SK-N-SH (cell line): ENCODE measurements around the gene C17orf114.

Experiments
- CTCF ChIA-PET: fragments of 300-600, 350-600 bp; formaldehyde crosslinking; extraction: SDS; loops from one replicate; lab custom pipeline; 2021; lab: Yijun Ruan, JAX
- POLR2A ChIA-PET: fragments of 350-600 bp; sonication (Branson Sonifier 250); formaldehyde crosslinking; extraction: SDS; loops from one replicate; lab custom pipeline; 2020; ENCODE audit warnings: antibody characterized with exemption, inconsistent platforms; lab: Yijun Ruan, JAX
- DNase-seq: peaks from one replicate; pipeline ENCODE4 v3.0.0; 2012
- H2AFZ ChIP-seq: fragments of 200-600 bp; sonication (generic); 2 replicates; pipeline ENCODE4 v1.8.1; 2016; ENCODE audit warnings: antibody characterized with exemption, mild to moderate bottlenecking, low read depth
- H3F3A ChIP-seq: fragments of 200-600 bp; sonication (generic); replicated peaks from 2 replicates; pipeline ENCODE3; 2016; ENCODE audit warnings: antibody characterized with exemption, mild to moderate bottlenecking; ENCODE audit not compliant: insufficient read depth
- H3K27ac ChIP-seq, 2 experiments: fragments of 200-500 bp in 1 of 2; fragments of 200-600 bp in 1 of 2; sonication (Bioruptor generic) in 1 of 2; sonication (generic), shearing (Covaris generic) in 1 of 2; 2 replicates each; pipeline versions ENCODE4 v1.5.1 to v1.6.1; 2014 to 2016; ENCODE audit warnings: low read depth in 2 of 2, inconsistent platforms in 1 of 2, low read length in 1 of 2, mild to moderate bottlenecking in 1 of 2, mixed read lengths in 1 of 2
- H3K27me3 ChIP-seq: fragments of 200-600 bp; sonication (generic), shearing (Covaris generic); 2 replicates; pipeline ENCODE4 v1.6.1; 2016; ENCODE audit warnings: mixed run types; ENCODE audit not compliant: insufficient read depth
- H3K36me3 ChIP-seq, 2 experiments: fragments of 200-500 bp in 1 of 2; fragments of 200-600 bp in 1 of 2; sonication (Bioruptor generic) in 1 of 2; sonication (generic) in 1 of 2; replicated peaks in 1 of 2; 2 replicates each; pipeline versions ENCODE3 to v1.5.1; 2014 to 2016; ENCODE audit warnings: low read length in 1 of 2, mild to moderate bottlenecking in 1 of 2; ENCODE audit not compliant: insufficient read depth in 2 of 2, control insufficient read depth in 1 of 2
- H3K4me1 ChIP-seq, 2 experiments: fragments of 200-500 bp in 1 of 2; fragments of 200-600 bp in 1 of 2; sonication (Bioruptor generic) in 1 of 2; sonication (generic), shearing (Covaris generic) in 1 of 2; 2 replicates each; pipeline versions ENCODE4 v1.5.1 to v1.6.1; 2014 to 2016; ENCODE audit warnings: low read depth in 1 of 2, low read length in 1 of 2, mixed run types in 1 of 2; ENCODE audit not compliant: insufficient read depth in 2 of 2, control insufficient read depth in 1 of 2
- H3K4me2 ChIP-seq: fragments of 200-600 bp; sonication (generic), shearing (Covaris generic); 2 replicates; pipeline ENCODE4 v1.6.1; 2017; ENCODE audit warnings: mixed run types
- H3K4me3 ChIP-seq, 2 experiments: fragments of 200-500 bp in 1 of 2; fragments of 200-600 bp in 1 of 2; sonication (Bioruptor generic) in 1 of 2; sonication (generic), shearing (Covaris generic) in 1 of 2; 2 replicates each; pipeline versions ENCODE4 v1.5.1 to v1.8.1; 2014 to 2016; ENCODE audit warnings: low read depth in 2 of 2, inconsistent platforms in 1 of 2, low read length in 1 of 2, mild to moderate bottlenecking in 1 of 2, mixed read lengths in 1 of 2, moderate library complexity in 1 of 2
- H3K79me2 ChIP-seq: fragments of 200-600 bp; sonication (generic); 2 replicates; pipeline ENCODE4 v1.8.1; 2017; ENCODE audit warnings: mild to moderate bottlenecking; ENCODE audit not compliant: insufficient read depth
- H3K9ac ChIP-seq: fragments of 200-600 bp; sonication (generic); 2 replicates; pipeline ENCODE4 v1.6.1; 2017; ENCODE audit warnings: mixed run types
- H3K9me2 ChIP-seq: fragments of 200-600 bp; sonication (generic); 2 replicates; pipeline ENCODE4 v1.6.1; 2017; ENCODE audit warnings: mixed run types
- H3K9me3 ChIP-seq: fragments of 200-600 bp; sonication (generic); 2 replicates; pipeline ENCODE4 v1.6.1; 2017; ENCODE audit warnings: mixed run types, mild to moderate bottlenecking, moderate library complexity
- H4K20me1 ChIP-seq: fragments of 200-600 bp; sonication (generic); 2 replicates; pipeline ENCODE4 v1.6.1; 2017; ENCODE audit warnings: mild to moderate bottlenecking, mixed run types; ENCODE audit not compliant: insufficient read depth
- ELF1 ChIP-seq: IDR thresholded peaks from 2 replicates; pipeline ENCODE4 v1.4.0; 2012
- EP300 ChIP-seq, 2 experiments: IDR thresholded peaks; 2 replicates each; pipeline versions ENCODE4 v1.4.0 to v1.6.1; 2012; ENCODE audit warnings: borderline replicate concordance in 1 of 2, low read depth in 1 of 2, low read length in 1 of 2
- FOSL2 ChIP-seq: IDR thresholded peaks from 2 replicates; pipeline ENCODE4 v1.4.0; 2012; ENCODE audit warnings: low read depth, mild to moderate bottlenecking, moderate library complexity, borderline replicate concordance
- FOXJ3 ChIP-seq: sonication (generic); formaldehyde crosslinking; IDR thresholded peaks from 2 replicates; pipeline ENCODE4 v1.5.1; 2020; ENCODE audit warnings: mild to moderate bottlenecking, missing genetic modification reagents
- FOXM1 ChIP-seq: IDR thresholded peaks from 2 replicates; pipeline ENCODE4 v1.4.0; 2012; ENCODE audit warnings: low read depth, mild to moderate bottlenecking
- GABPA ChIP-seq: IDR thresholded peaks from 2 replicates; pipeline ENCODE4 v1.4.0; 2012; ENCODE audit warnings: low read depth, mild to moderate bottlenecking
- GATA2 ChIP-seq: sonication (generic); formaldehyde crosslinking; IDR thresholded peaks from 2 replicates; pipeline ENCODE4 v1.5.0; 2020; ENCODE audit warnings: mild to moderate bottlenecking, missing genetic modification reagents
- JUND ChIP-seq: IDR thresholded peaks from 2 replicates; pipeline ENCODE4 v1.4.0; 2012
- MEF2A ChIP-seq: IDR thresholded peaks from 2 replicates; pipeline ENCODE4 v1.4.0; 2012; ENCODE audit warnings: low read depth, borderline replicate concordance
- NRF1 ChIP-seq: IDR thresholded peaks from 2 replicates; pipeline ENCODE4 v1.6.1; 2012; ENCODE audit warnings: low read depth, mild to moderate bottlenecking, low read length
- RAD21 ChIP-seq: IDR thresholded peaks from 2 replicates; pipeline ENCODE4 v1.6.1; 2012; ENCODE audit warnings: mild to moderate bottlenecking, low read length
- RCOR1 ChIP-seq: fragments of 150-350 bp; IDR thresholded peaks from 2 replicates; pipeline ENCODE4 v1.6.1; 2017; ENCODE audit warnings: antibody characterized with exemption, low read length
- TAF1 ChIP-seq: IDR thresholded peaks from 2 replicates; pipeline ENCODE4 v1.6.1; 2012; ENCODE audit warnings: low read depth, mild to moderate bottlenecking, low read length, moderate library complexity, borderline replicate concordance
- TEAD4 ChIP-seq: IDR thresholded peaks from 2 replicates; pipeline ENCODE4 v1.4.0; 2012; ENCODE audit warnings: mild to moderate bottlenecking, borderline replicate concordance; ENCODE audit not compliant: insufficient read depth
- YY1 ChIP-seq: IDR thresholded peaks from 2 replicates; pipeline ENCODE4 v1.4.0; 2012; ENCODE audit warnings: low read depth, mild to moderate bottlenecking
- WGBS: methylation state at CpG from one replicate; pipeline ENCODE4 v1.1.6; 2017; ENCODE audit warnings: low lambda C conversion rate; 5-methylcytosine and 5-hydroxymethylcytosine counted together
- TF ChIP-seq, protein P1 (sequence below): fragments of 150-350 bp; IDR thresholded peaks from 2 replicates; pipeline ENCODE4 v1.6.1; 2016; ENCODE audit warnings: mild to moderate bottlenecking, low read depth, low read length
- TF ChIP-seq, protein P2 (sequence below): IDR thresholded peaks from 2 replicates; pipeline ENCODE4 v1.4.0; 2012; ENCODE audit warnings: low read depth
- TF ChIP-seq, protein P3 (sequence below): IDR thresholded peaks from 2 replicates; pipeline ENCODE4 v1.4.0; 2012; ENCODE audit warnings: low read depth, borderline replicate concordance

The C17orf114 gene

DNA sequence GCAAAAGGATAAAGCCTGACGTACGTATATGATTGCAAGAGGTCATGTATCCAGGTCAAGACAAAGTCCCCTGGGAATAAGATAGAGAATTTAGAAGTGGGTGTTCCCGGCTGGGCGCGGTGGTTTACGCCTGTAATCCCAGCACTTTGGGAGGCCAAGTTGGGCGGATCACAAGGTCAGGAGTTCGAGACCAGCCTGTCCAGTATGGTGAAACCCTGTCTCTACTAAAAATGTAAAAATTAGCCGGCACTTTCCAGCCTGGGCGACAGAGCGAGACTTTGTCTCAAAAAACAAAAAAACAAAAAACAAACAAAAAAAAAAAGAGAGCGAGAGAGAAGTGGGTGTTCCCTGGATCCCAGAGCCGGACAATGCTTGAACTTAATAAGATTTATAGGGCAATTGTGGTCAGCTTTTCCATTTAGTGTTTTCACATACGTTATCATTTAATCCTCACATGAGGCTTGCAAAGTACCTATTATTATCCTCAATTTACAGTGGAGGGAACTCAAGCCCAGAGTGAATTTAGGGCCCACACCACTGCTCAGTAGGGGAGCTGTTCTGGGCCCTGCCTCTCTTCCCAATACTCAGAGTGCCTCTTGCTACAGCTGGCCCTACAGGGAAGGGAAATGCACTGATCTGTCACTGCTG is 13.8 kb downstream of the C17orf114 start:
- Histone ChIP-seq H3K36me3 (no peaks in the 10 kb centered on the region), H3K9me2 (no peaks in the 10 kb centered on the region), H3K4me2 (peak overlapping the region; percentile 99), H3K27ac (no peak overlapping the region), H3K27me3 (peaks cover 11% of the 10 kb centered on the region; the same call in 1 of the 2 replicates), H2AFZ (no peak overlapping the region), H4K20me1 (no peaks in the 10 kb centered on the region), H3K79me2 (no peaks in the 10 kb centered on the region), H3K4me3 (no peak overlapping the region), H3F3A (peaks cover 5% of the 10 kb centered on the region), H3K9me3 (no peaks in the 10 kb centered on the region), H3K4me1 (peaks cover 8 to 19% of the 10 kb centered on the region in 2 experiments; a peak in 2 of 4 replicates), H3K9ac (no peak overlapping the region)
- TF ChIP-seq TEAD4 (no peak), NRF1 (no peak), MEF2A (no peak), GABPA (no peak), JUND (no peak), TAF1 (no peak)
- TF ChIP-seq, protein P1, sequence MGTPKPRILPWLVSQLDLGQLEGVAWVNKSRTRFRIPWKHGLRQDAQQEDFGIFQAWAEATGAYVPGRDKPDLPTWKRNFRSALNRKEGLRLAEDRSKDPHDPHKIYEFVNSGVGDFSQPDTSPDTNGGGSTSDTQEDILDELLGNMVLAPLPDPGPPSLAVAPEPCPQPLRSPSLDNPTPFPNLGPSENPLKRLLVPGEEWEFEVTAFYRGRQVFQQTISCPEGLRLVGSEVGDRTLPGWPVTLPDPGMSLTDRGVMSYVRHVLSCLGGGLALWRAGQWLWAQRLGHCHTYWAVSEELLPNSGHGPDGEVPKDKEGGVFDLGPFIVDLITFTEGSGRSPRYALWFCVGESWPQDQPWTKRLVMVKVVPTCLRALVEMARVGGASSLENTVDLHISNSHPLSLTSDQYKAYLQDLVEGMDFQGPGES = no peak
- ChIA-PET CTCF (interaction anchor here (1.1 to 10.5 kb wide), 9 partner anchors 9 to 122 kb away, joined by 3 to 235 read pairs (median 7); partner anchors contain the start of genes ARRB2, C17orf107, CHRNE and MED11), POLR2A (interaction anchor here (1.0 kb wide), 1 partner anchor 32 kb away, joined by 3 read pairs; no protein-coding TSS in a partner anchor)
- no peak for DNase-seq
- 95% methylated on average over 14 of the region's 14 CpGs for WGBS

DNA sequence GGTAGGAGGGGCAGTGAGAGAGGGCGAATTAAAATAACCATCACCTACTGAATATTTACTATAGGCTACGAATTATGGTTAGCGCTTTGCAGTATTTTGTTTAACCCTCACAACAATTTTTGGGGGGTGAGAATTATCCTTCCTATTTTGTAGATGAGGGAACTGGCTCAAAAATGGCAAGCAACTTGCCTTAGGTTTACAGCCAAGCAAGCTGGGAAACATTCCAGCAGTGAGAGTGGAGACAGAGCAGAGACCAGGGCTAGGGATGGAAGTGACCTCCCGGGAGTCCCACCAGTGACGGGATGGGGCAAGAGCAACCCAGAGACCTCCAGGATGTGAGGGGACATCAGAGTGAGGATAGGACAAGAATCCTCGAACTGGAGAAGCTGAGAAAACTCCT is 15.6 kb downstream of the C17orf114 start:
- no peaks in the 10 kb centered on the region for H4K20me1 ChIP-seq
- no peaks in the 10 kb centered on the region for H3K9me3 ChIP-seq
- CTCF ChIA-PET = interaction anchor here (0.7 to 10.5 kb wide), 18 partner anchors 9 to 220 kb away, joined by 3 to 235 read pairs (median 4); partner anchors contain the start of genes C17orf107, CHRNE, MED11 and TM4SF5
- DNase-seq = no peak
- peaks cover 28% of the 10 kb centered on the region; the same call in 1 of the 2 replicates for H3K27me3 ChIP-seq
- H3K9ac ChIP-seq = no peak overlapping the region
- H3K4me2 ChIP-seq = no peak overlapping the region; the same call in 1 of the 2 replicates
- peaks cover 8 to 19% of the 10 kb centered on the region in 2 experiments; a peak in 2 of 4 replicates for H3K4me1 ChIP-seq
- TF ChIP-seq RAD21 (no peak), JUND (no peak), ELF1 (no peak), FOXJ3 (no peak), FOSL2 (no peak), GABPA (no peak), GATA2 (CRISPR knock-in tag) (no peak), FOXM1 (no peak), EP300 (IDR thresholded peaks at IDR 0.05; ENCODE audit: borderline replicate concordance in 1 of 2, low read depth in 1 of 2, low read length in 1 of 2) (no peak), TAF1 (no peak), RCOR1 (no peak), YY1 (no peak)
- TF ChIP-seq, protein P2, sequence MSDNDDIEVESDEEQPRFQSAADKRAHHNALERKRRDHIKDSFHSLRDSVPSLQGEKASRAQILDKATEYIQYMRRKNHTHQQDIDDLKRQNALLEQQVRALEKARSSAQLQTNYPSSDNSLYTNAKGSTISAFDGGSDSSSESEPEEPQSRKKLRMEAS = no peak
- TF ChIP-seq, protein P3, sequence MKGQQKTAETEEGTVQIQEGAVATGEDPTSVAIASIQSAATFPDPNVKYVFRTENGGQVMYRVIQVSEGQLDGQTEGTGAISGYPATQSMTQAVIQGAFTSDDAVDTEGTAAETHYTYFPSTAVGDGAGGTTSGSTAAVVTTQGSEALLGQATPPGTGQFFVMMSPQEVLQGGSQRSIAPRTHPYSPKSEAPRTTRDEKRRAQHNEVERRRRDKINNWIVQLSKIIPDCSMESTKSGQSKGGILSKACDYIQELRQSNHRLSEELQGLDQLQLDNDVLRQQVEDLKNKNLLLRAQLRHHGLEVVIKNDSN = no peak
- no peaks in the 10 kb centered on the region for H3K79me2 ChIP-seq
- H3K27ac ChIP-seq = no peak overlapping the region
- H3K36me3 ChIP-seq = no peaks in the 10 kb centered on the region
- no peak overlapping the region for H3K4me3 ChIP-seq
- peaks cover 5% of the 10 kb centered on the region for H3F3A ChIP-seq
- 79% methylated on average over 6 of the region's 6 CpGs for WGBS
- H2AFZ ChIP-seq = no peak overlapping the region
- POLR2A ChIA-PET = no interaction called here
- H3K9me2 ChIP-seq = no peaks in the 10 kb centered on the region
